Measurements from ENCODE around the gene MARVELD3.

DNA sequence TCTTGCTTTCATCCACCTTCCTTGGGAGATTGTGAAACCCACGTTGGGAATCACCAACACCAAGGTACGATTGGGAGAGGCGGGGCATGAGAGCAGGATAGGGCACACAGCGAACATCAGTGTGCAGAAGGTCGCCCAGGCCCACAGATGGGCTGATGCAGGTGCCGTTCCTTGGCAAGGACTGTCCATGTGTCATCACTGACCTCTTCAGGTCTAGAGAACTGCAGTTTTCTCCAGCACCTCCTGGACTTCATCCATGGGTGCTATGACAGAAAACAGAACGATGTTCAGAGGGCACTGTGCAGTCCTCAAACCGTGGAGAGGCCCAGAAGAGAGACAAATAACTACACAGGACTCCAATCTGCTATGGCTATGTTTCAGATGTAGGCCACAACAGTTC lies 25.2 kb upstream of the MARVELD3 start:
- TF ChIP-seq POLR2A (IDR thresholded peaks at IDR 0.05), result no peak
- TF ChIP-seq, protein P1, sequence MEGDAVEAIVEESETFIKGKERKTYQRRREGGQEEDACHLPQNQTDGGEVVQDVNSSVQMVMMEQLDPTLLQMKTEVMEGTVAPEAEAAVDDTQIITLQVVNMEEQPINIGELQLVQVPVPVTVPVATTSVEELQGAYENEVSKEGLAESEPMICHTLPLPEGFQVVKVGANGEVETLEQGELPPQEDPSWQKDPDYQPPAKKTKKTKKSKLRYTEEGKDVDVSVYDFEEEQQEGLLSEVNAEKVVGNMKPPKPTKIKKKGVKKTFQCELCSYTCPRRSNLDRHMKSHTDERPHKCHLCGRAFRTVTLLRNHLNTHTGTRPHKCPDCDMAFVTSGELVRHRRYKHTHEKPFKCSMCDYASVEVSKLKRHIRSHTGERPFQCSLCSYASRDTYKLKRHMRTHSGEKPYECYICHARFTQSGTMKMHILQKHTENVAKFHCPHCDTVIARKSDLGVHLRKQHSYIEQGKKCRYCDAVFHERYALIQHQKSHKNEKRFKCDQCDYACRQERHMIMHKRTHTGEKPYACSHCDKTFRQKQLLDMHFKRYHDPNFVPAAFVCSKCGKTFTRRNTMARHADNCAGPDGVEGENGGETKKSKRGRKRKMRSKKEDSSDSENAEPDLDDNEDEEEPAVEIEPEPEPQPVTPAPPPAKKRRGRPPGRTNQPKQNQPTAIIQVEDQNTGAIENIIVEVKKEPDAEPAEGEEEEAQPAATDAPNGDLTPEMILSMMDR (IDR thresholded peaks at IDR 0.05), result no peak
- no peak for TF ChIP-seq POLR2AphosphoS5 (IDR thresholded peaks at IDR 0.05)
- no peak for TF ChIP-seq EP300 (IDR thresholded peaks at IDR 0.05)
